ENCODE data around the gene CCDC15.

CCDC15 gene

GRCh38 chr11:124970925-124971324 lies 16.9 kb downstream of the CCDC15 start:
- Histone ChIP-seq H3K4me2 (ENCODE audit: low read length) (no peak overlapping the region), H3K4me3 (ENCODE audit: low read length) (no peak overlapping the region), H4K20me1 (ENCODE audit: insufficient read depth, low read length) (no peaks in the 10 kb centered on the region), H3K9ac (ENCODE audit: low read length) (no peak overlapping the region), H3K27me3 (ENCODE audit: low read depth, low read length) (no peaks in the 10 kb centered on the region), H3K4me1 (ENCODE audit: low read length) (no peaks in the 10 kb centered on the region), H3K79me2 (ENCODE audit: low read length) (no peaks in the 10 kb centered on the region), H3K27ac (ENCODE audit: low read length) (no peak overlapping the region), H3K36me3 (replicated peaks; ENCODE audit: low read depth, low read length) (no peaks in the 10 kb centered on the region), H2AFZ (ENCODE audit: low read depth, low read length) (no peak overlapping the region), H3K9me3 (ENCODE audit: insufficient read depth, low read length) (no peaks in the 10 kb centered on the region)
- TF ChIP-seq EZH2phosphoT487 (IDR thresholded peaks at IDR 0.05; ENCODE audit: low read depth), result no peak
- TF ChIP-seq, protein P1, sequence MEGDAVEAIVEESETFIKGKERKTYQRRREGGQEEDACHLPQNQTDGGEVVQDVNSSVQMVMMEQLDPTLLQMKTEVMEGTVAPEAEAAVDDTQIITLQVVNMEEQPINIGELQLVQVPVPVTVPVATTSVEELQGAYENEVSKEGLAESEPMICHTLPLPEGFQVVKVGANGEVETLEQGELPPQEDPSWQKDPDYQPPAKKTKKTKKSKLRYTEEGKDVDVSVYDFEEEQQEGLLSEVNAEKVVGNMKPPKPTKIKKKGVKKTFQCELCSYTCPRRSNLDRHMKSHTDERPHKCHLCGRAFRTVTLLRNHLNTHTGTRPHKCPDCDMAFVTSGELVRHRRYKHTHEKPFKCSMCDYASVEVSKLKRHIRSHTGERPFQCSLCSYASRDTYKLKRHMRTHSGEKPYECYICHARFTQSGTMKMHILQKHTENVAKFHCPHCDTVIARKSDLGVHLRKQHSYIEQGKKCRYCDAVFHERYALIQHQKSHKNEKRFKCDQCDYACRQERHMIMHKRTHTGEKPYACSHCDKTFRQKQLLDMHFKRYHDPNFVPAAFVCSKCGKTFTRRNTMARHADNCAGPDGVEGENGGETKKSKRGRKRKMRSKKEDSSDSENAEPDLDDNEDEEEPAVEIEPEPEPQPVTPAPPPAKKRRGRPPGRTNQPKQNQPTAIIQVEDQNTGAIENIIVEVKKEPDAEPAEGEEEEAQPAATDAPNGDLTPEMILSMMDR (IDR thresholded peaks at IDR 0.05; ENCODE audit: low read depth, low read length), result peak; percentile 25

DNA sequence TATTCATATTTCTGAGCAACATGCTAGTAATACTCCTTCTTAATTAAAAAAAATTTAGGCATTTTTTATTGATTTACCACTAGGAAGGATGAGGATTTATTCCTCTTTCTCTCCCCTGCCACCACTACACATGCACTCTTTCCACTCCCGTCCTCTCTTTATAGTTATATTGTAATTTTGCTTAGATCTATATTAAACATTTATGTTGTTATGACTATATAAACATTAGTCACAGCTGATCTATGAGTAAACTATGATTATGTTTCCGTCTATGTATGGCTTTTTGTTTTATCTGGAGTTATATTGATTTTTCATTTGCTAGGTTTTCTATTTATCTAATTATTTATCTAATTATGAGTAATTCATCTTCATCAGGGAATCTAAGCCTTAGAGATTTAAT lies 17.8 kb downstream of the CCDC15 start:
- Histone ChIP-seq H3K9me3 (ENCODE audit: insufficient read depth, low read length) (no peaks in the 10 kb centered on the region), H3K36me3 (replicated peaks; ENCODE audit: low read depth, low read length) (no peaks in the 10 kb centered on the region), H3K4me2 (ENCODE audit: low read length) (no peak overlapping the region), H3K4me1 (ENCODE audit: low read length) (no peaks in the 10 kb centered on the region), H3K27ac (ENCODE audit: low read length) (no peak overlapping the region), H4K20me1 (ENCODE audit: insufficient read depth, low read length) (no peaks in the 10 kb centered on the region), H3K9ac (ENCODE audit: low read length) (no peak overlapping the region), H2AFZ (ENCODE audit: low read depth, low read length) (no peak overlapping the region), H3K27me3 (ENCODE audit: low read depth, low read length) (no peaks in the 10 kb centered on the region), H3K4me3 (ENCODE audit: low read length) (no peak overlapping the region), H3K79me2 (ENCODE audit: low read length) (no peaks in the 10 kb centered on the region)
- no peak for TF ChIP-seq EZH2phosphoT487 (IDR thresholded peaks at IDR 0.05; ENCODE audit: low read depth)
- TF ChIP-seq, protein P1 (IDR thresholded peaks at IDR 0.05; ENCODE audit: low read depth, low read length), result no peak

- Histone ChIP-seq H4K20me1 (ENCODE audit: insufficient read depth, low read length) (no peaks in the 10 kb centered on the region), H3K9me3 (ENCODE audit: insufficient read depth, low read length) (no peaks in the 10 kb centered on the region), H3K27ac (ENCODE audit: low read length) (no peak overlapping the region), H3K4me1 (ENCODE audit: low read length) (no peaks in the 10 kb centered on the region), H3K4me2 (ENCODE audit: low read length) (no peak overlapping the region), H3K79me2 (ENCODE audit: low read length) (no peaks in the 10 kb centered on the region), H3K9ac (ENCODE audit: low read length) (no peak overlapping the region), H3K27me3 (ENCODE audit: low read depth, low read length) (no peaks in the 10 kb centered on the region), H3K4me3 (ENCODE audit: low read length) (no peak overlapping the region), H2AFZ (ENCODE audit: low read depth, low read length) (no peak overlapping the region), H3K36me3 (replicated peaks; ENCODE audit: low read depth, low read length) (no peaks in the 10 kb centered on the region)
- TF ChIP-seq, protein P1 (IDR thresholded peaks at IDR 0.05; ENCODE audit: low read depth, low read length), result no peak
- TF ChIP-seq EZH2phosphoT487 (IDR thresholded peaks at IDR 0.05; ENCODE audit: low read depth), result no peak
Observed at GRCh38 chr11:124976531-124976930, 22.5 kb downstream of the CCDC15 start.

DNA sequence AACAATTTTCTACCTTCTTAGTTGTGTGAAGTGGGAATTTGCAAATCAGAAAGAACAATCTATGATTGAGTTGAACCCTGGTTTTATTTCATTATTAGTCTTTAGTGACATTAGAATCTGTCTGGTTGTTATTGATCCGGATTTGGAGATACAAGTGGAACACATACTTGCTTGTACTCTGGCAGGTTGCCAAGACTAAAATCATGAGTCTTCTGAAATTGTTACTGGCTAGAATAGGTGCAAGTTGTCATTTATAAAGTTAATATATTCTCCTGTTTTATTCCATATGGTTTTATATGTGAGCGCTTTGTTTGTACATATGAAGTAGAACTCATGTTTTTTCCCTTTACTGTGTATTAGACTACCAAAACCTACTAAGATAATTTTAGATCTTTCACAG lies 23.0 kb downstream of the CCDC15 start:
- no peak for TF ChIP-seq EZH2phosphoT487 (IDR thresholded peaks at IDR 0.05; ENCODE audit: low read depth)
- TF ChIP-seq, protein P1 (IDR thresholded peaks at IDR 0.05; ENCODE audit: low read depth, low read length), result no peak
- no peaks in the 10 kb centered on the region for H3K27me3 ChIP-seq (ENCODE audit: low read depth, low read length)
- H3K36me3 ChIP-seq (replicated peaks; ENCODE audit: low read depth, low read length), result no peaks in the 10 kb centered on the region
- no peak overlapping the region for H3K9ac ChIP-seq (ENCODE audit: low read length)
- H3K4me1 ChIP-seq (ENCODE audit: low read length), result no peaks in the 10 kb centered on the region
- H3K4me2 ChIP-seq (ENCODE audit: low read length), result no peak overlapping the region
- H3K4me3 ChIP-seq (ENCODE audit: low read length), result no peak overlapping the region
- H4K20me1 ChIP-seq (ENCODE audit: insufficient read depth, low read length), result no peaks in the 10 kb centered on the region
- no peaks in the 10 kb centered on the region for H3K79me2 ChIP-seq (ENCODE audit: low read length)
- no peak overlapping the region for H2AFZ ChIP-seq (ENCODE audit: low read depth, low read length)
- no peak overlapping the region for H3K27ac ChIP-seq (ENCODE audit: low read length)
- H3K9me3 ChIP-seq (ENCODE audit: insufficient read depth, low read length), result no peaks in the 10 kb centered on the region
